Neural cell (in vitro differentiated cells): ENCODE measurements around the gene PBX3. TPM values are rescaled to one million over a fixed set of nuclear protein-coding genes. Genes with fewer than 3 reads are reported as not detected.

Experiments used
- H2AFZ ChIP-seq: fragments of 200-600, 300-800 bp; sonication (generic), shearing (Covaris generic); 2 replicates; pipeline ENCODE4 v1.6.0; 2014; ENCODE audit warnings: low read depth, mild to moderate bottlenecking, antibody characterized with exemption, low read length, moderate library complexity
- H3F3A ChIP-seq: fragments of 200-600 bp; shearing (Covaris generic); 2 replicates; pipeline ENCODE4 v1.6.1; 2016; ENCODE audit warnings: mild to moderate bottlenecking, moderate library complexity, mixed read lengths, antibody characterized with exemption, low read length; ENCODE audit not compliant: insufficient read depth, poor library complexity, severe bottlenecking
- H3K27ac ChIP-seq: fragments of 200-600, 300-800 bp; sonication (generic), shearing (Covaris generic); 2 replicates; pipeline ENCODE4 v1.5.1; 2014; ENCODE audit warnings: mild to moderate bottlenecking, low read length, moderate library complexity
- H3K27me3 ChIP-seq: fragments of 300-800, 200-600 bp; sonication (generic), shearing (Covaris generic); 2 replicates; pipeline ENCODE4 v1.6.0; 2014; ENCODE audit warnings: mild to moderate bottlenecking, low read depth, low read length, moderate library complexity; ENCODE audit not compliant: insufficient read depth
- H3K36me3 ChIP-seq: fragments of 300-800, 200-600 bp; sonication (generic), shearing (Covaris generic); 2 replicates; pipeline ENCODE4 v1.5.1; 2014; ENCODE audit warnings: mild to moderate bottlenecking, antibody characterized with exemption, low read length, moderate library complexity; ENCODE audit not compliant: insufficient read depth
- H3K4me2 ChIP-seq: fragments of 300-800, 200-600 bp; sonication (generic), shearing (Covaris generic); 2 replicates; pipeline ENCODE4 v1.6.0; 2014; ENCODE audit warnings: mild to moderate bottlenecking, low read length
- H3K4me3 ChIP-seq: fragments of 300-800, 200-600 bp; sonication (generic), shearing (Covaris generic); 2 replicates; pipeline ENCODE4 v1.5.1; 2014; ENCODE audit warnings: mild to moderate bottlenecking, low read length, moderate library complexity
- H3K79me2 ChIP-seq: fragments of 200-600 bp; shearing (Covaris generic); replicated peaks from 2 replicates; pipeline ENCODE4 v1.6.0; 2014; ENCODE audit warnings: mild to moderate bottlenecking, low read length, moderate library complexity; ENCODE audit not compliant: insufficient read depth
- H3K9ac ChIP-seq: fragments of 300-800, 200-600 bp; sonication (generic), shearing (Covaris generic); 2 replicates; pipeline ENCODE4 v1.6.1; 2016; ENCODE audit warnings: mild to moderate bottlenecking, low read length, mixed read lengths
- H3K9me2 ChIP-seq: fragments of 200-600 bp; shearing (Covaris generic); 2 replicates; pipeline ENCODE4 v1.6.1; 2016; ENCODE audit warnings: mild to moderate bottlenecking, low read length, mixed read lengths; ENCODE audit not compliant: insufficient read depth
- H3K9me3 ChIP-seq: fragments of 200-600, 300-800 bp; sonication (generic), shearing (Covaris generic); 2 replicates; pipeline ENCODE4 v1.6.1; 2016; ENCODE audit warnings: mild to moderate bottlenecking, mixed run types, low read length, moderate library complexity, mixed read lengths
- H4K20me1 ChIP-seq: fragments of 200-600 bp; shearing (Covaris generic); 2 replicates; pipeline ENCODE4 v1.6.1; 2016; ENCODE audit warnings: mild to moderate bottlenecking, mixed run types; ENCODE audit not compliant: insufficient read depth
- CTCF ChIP-seq: fragments of 450-650 bp; IDR thresholded peaks from 2 replicates; pipeline ENCODE4 v1.5.1; 2014; ENCODE audit warnings: antibody characterized with exemption, mild to moderate bottlenecking, moderate library complexity; ENCODE audit not compliant: poor library complexity, severe bottlenecking
- EP300 ChIP-seq: fragments of 450-650 bp; conservative IDR thresholded peaks from 2 replicates; pipeline ENCODE4 v1.6.1; 2014; ENCODE audit warnings: antibody characterized with exemption, mild to moderate bottlenecking, moderate library complexity; ENCODE audit not compliant: poor library complexity, severe bottlenecking
- EZH2 ChIP-seq: fragments of 200-600, 300-800 bp; shearing (Covaris generic), sonication (generic); IDR thresholded peaks from 2 replicates; pipeline ENCODE4 v1.6.1; 2014; ENCODE audit warnings: antibody characterized with exemption, low read length, borderline replicate concordance, mild to moderate bottlenecking; ENCODE audit not compliant: insufficient read depth, poor library complexity, severe bottlenecking
- MXI1 ChIP-seq: fragments of 450-650 bp; conservative IDR thresholded peaks from 2 replicates; pipeline ENCODE4 v1.6.1; 2014; ENCODE audit warnings: antibody characterized with exemption, mild to moderate bottlenecking; ENCODE audit not compliant: poor library complexity, severe bottlenecking
- POLR2AphosphoS5 ChIP-seq: IDR thresholded peaks from 2 replicates; pipeline ENCODE4 v1.6.1; 2012
- RAD21 ChIP-seq: fragments of 450-650 bp; conservative IDR thresholded peaks from 2 replicates; pipeline ENCODE4 v1.6.1; 2014; ENCODE audit warnings: antibody characterized with exemption, mild to moderate bottlenecking, moderate library complexity
- REST ChIP-seq: IDR thresholded peaks from 2 replicates; pipeline ENCODE4 v1.6.1; 2012; ENCODE audit warnings: borderline replicate concordance
- SMC3 ChIP-seq: fragments of 450-650 bp; conservative IDR thresholded peaks from 2 replicates; pipeline ENCODE4 v1.6.1; 2014; ENCODE audit warnings: antibody characterized with exemption, mild to moderate bottlenecking, moderate library complexity; ENCODE audit not compliant: poor library complexity
- TAF1 ChIP-seq: IDR thresholded peaks from 2 replicates; pipeline ENCODE4 v1.6.1; 2012; ENCODE audit warnings: low read depth
- polyA plus RNA-seq: library from polyadenylated mRNA; depleted of rRNA; stranded (reverse); fragments of >200 nt; gene quantifications from 2 replicates; pipeline ENCODE4 v1.2.3, GENCODE V29; 2014

PBX3 gene
- polyA plus RNA-seq, 1 donor from 2014 or later: 398 TPM

GRCh38 chr9:126016579-126017290 lies 269.6 kb downstream of the PBX3 start:
- H3K79me2 ChIP-seq: no peaks in the 10 kb centered on the region
- H2AFZ ChIP-seq: no peak overlapping the region
- no peaks in the 10 kb centered on the region for H3F3A ChIP-seq
- TF ChIP-seq SMC3 (no peak), EZH2 (no peak), POLR2AphosphoS5 (no peak), MXI1 (no peak), REST (no peak), CTCF (no peak), EP300 (no peak), TAF1 (no peak), RAD21 (no peak)
- H3K27me3 ChIP-seq: no peaks in the 10 kb centered on the region
- H3K9me2 ChIP-seq: no peaks in the 10 kb centered on the region
- H3K9me3 ChIP-seq: no peaks in the 10 kb centered on the region
- no peak overlapping the region for H3K4me2 ChIP-seq
- no peaks in the 10 kb centered on the region for H4K20me1 ChIP-seq
- no peak overlapping the region for H3K9ac ChIP-seq
- no peak overlapping the region for H3K4me3 ChIP-seq
- no peak overlapping the region for H3K27ac ChIP-seq
- H3K36me3 ChIP-seq: no peaks in the 10 kb centered on the region

Other genes with a start within 250 kb of the PBX3 start
- gene MAPKAP1, start 40.2 kb upstream of the PBX3 start, polyA plus RNA-seq: 57.5 and 70.4 TPM in 2 replicates